ENCODE data around the gene FUBP3.

The FUBP3 gene

GRCh38 chr9:130630506-130631330 is 51.3 kb downstream of the FUBP3 start:
- TF ChIP-seq GATA2 (IDR thresholded peaks at IDR 0.05; ENCODE audit: low read depth, low read length) (no peak), GATA3 (IDR thresholded peaks at IDR 0.05; ENCODE audit: low read depth, low read length) (no peak)

GRCh38 chr9:130631331-130632080 is 52.1 kb downstream of the FUBP3 start:
- TF ChIP-seq GATA2 (IDR thresholded peaks at IDR 0.05; ENCODE audit: low read depth, low read length) (no peak), GATA3 (IDR thresholded peaks at IDR 0.05; ENCODE audit: low read depth, low read length) (no peak)

GRCh38 chr9:130632081-130632710 is 52.8 kb downstream of the FUBP3 start:
- no peak for TF ChIP-seq GATA3 (IDR thresholded peaks at IDR 0.05; ENCODE audit: low read depth, low read length)
- no peak for TF ChIP-seq GATA2 (IDR thresholded peaks at IDR 0.05; ENCODE audit: low read depth, low read length)

GRCh38 chr9:130632841-130633240 is 53.5 kb downstream of the FUBP3 start:
- TF ChIP-seq GATA2 (IDR thresholded peaks at IDR 0.05; ENCODE audit: low read depth, low read length) (no peak), GATA3 (IDR thresholded peaks at IDR 0.05; ENCODE audit: low read depth, low read length) (no peak)

GRCh38 chr9:130633336-130634190 is 54.2 kb downstream of the FUBP3 start:
- no peak for TF ChIP-seq GATA3 (IDR thresholded peaks at IDR 0.05; ENCODE audit: low read depth, low read length)
- no peak for TF ChIP-seq GATA2 (IDR thresholded peaks at IDR 0.05; ENCODE audit: low read depth, low read length)

- TF ChIP-seq GATA2 (IDR thresholded peaks at IDR 0.05; ENCODE audit: low read depth, low read length) (no peak), GATA3 (IDR thresholded peaks at IDR 0.05; ENCODE audit: low read depth, low read length) (no peak)
Observed at GRCh38 chr9:130634191-130634768, 54.9 kb downstream of the FUBP3 start.

GRCh38 chr9:130634801-130635200 is 55.4 kb downstream of the FUBP3 start:
- TF ChIP-seq GATA2 (IDR thresholded peaks at IDR 0.05; ENCODE audit: low read depth, low read length) (no peak), GATA3 (IDR thresholded peaks at IDR 0.05; ENCODE audit: low read depth, low read length) (no peak)

- no peak for TF ChIP-seq GATA3 (IDR thresholded peaks at IDR 0.05; ENCODE audit: low read depth, low read length)
- no peak for TF ChIP-seq GATA2 (IDR thresholded peaks at IDR 0.05; ENCODE audit: low read depth, low read length)
Observed at GRCh38 chr9:130635306-130635705, 55.9 kb downstream of the FUBP3 start.

GRCh38 chr9:130635721-130636647 is 56.6 kb downstream of the FUBP3 start:
- TF ChIP-seq GATA3 (IDR thresholded peaks at IDR 0.05; ENCODE audit: low read depth, low read length) (no peak), GATA2 (IDR thresholded peaks at IDR 0.05; ENCODE audit: low read depth, low read length) (no peak)

GRCh38 chr9:130636648-130637020 is 57.3 kb downstream of the FUBP3 start:
- no peak for TF ChIP-seq GATA3 (IDR thresholded peaks at IDR 0.05; ENCODE audit: low read depth, low read length)
- TF ChIP-seq GATA2 (IDR thresholded peaks at IDR 0.05; ENCODE audit: low read depth, low read length) = no peak

GRCh38 chr9:130638284-130639123 is 59.1 kb downstream of the FUBP3 start:
- TF ChIP-seq GATA2 (IDR thresholded peaks at IDR 0.05; ENCODE audit: low read depth, low read length) (no peak), GATA3 (IDR thresholded peaks at IDR 0.05; ENCODE audit: low read depth, low read length) (no peak)
